NCI-H2171 (cell line): Measurements from ENCODE around the gene NOX3.
"Not testable (repeated sequence)": the region's sequence is repeated elsewhere in the genome, so short reads cannot be mapped to it uniquely, and the experiment has no call there.

ENCODE experiments used
- DNase-seq: peaks from one replicate; lab custom pipeline; 2025; lab: John Stamatoyannopoulos, UW

The NOX3 gene

DNA sequence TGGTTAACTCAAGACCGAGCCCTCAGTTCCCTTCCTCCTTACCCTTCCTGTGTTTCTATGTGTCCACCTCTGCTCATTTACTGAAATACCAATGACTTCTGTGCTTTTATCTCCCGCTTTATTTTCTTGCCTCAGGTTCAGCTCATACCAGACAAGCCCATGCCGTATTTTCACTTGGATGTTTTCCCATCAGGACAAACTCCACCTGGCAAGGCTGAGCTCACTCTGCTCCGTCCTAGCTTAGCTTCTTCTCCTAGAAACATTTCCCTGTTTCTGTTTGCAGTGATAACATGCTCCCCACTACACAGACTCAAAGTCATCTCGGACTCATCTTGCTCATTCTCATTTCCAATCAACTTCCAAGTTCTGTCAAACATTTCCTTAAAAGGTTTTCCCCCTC lies 84.4 kb downstream of the NOX3 start:
- no peak for DNase-seq

GRCh38 chr6:155366325-155366724 lies 89.3 kb downstream of the NOX3 start:
- no peak for DNase-seq

GRCh38 chr6:155364844-155365437 lies 90.7 kb downstream of the NOX3 start:
- DNase-seq: no peak

DNA sequence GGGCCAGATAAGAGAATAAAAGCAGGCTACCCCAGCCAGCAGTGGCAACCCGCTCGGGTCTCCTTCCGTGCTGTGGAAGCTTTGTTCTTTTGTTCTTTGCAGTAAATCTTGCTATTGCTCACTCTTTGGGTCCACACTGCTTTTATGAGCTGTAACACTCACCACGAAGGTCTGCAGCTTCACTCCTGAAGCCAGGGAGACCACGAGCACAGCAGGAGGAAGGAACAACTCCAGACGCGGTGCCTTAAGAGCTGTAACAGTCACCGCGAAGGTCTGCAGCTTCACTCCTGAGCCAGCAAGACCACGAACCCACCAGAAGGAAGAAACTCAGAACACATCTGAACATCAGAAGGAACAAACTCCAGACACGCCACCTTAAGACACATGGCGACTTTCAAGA lies 91.6 kb downstream of the NOX3 start:
- not testable (repeated sequence) for DNase-seq

DNA sequence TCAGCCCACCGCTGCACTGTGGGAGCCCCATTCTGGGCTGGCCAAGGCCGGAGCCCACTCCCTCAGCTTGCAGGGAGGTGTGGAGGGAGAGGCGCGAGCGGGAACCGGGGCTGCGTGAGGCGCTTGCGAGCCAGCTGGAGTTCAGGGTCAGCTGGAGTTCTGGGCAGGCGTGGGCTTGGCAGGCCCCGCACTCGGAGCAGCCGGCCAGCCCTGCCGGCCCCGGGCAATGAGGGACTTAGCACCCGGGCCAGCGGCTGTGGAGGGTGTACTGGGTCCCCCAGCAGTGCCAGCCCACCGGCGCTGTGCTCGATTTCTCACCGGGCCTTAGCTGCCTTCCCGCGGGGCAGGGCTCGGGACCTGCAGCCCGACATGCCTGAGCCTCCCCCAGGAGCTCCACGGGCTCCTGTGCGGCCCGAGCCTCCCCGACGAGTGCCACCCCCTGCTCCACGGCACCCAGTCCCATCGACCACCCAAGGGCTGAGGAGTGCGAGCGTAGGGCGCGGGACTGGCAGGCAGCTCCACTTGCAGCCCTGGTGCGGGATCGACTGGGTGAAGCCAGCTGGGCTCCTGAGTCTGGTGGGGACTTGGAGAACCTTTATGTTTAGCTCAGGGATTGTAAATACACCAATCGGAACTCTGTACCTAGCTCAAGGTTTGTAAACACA lies 92.5 kb downstream of the NOX3 start:
- not testable (repeated sequence) for DNase-seq

DNA sequence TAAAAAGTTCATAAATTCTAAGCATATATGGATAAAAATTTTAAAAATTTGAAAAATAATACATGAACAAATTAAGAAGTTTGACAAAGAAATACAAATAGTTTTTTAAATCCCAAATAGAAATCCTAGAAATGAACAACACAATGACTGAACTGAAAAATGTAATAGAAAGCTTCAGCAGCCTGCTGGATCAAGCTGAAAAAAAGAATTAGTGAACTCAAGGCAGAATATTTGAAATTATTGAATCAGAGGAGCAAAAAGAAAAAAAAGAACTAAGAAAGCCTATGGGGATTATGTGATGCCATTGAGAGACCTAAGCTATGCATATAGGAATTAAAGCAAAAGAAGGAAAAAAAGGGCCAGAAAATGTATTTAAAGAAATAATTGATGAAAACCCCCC lies 101.5 kb downstream of the NOX3 start:
- DNase-seq: no peak

- DNase-seq: no peak
Measured at GRCh38 chr6:155352811-155353210, 102.8 kb downstream of the NOX3 start.

DNA sequence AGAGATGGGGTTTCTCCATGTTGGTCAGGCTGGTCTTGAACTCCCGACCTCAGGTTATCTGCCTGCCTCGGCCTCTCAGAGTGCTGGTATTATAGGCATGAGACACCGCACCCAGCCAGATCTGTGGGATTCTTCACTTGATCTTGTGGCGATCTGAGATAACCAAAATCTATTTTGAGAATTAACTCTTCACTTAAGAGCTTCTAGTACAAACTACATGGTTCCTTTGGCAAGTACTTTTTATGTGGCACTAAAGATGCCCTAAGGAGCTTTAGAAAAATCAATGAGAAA lies 103.6 kb downstream of the NOX3 start:
- no peak for DNase-seq

GRCh38 chr6:155351273-155352129 lies 104.1 kb downstream of the NOX3 start:
- no peak for DNase-seq

DNA sequence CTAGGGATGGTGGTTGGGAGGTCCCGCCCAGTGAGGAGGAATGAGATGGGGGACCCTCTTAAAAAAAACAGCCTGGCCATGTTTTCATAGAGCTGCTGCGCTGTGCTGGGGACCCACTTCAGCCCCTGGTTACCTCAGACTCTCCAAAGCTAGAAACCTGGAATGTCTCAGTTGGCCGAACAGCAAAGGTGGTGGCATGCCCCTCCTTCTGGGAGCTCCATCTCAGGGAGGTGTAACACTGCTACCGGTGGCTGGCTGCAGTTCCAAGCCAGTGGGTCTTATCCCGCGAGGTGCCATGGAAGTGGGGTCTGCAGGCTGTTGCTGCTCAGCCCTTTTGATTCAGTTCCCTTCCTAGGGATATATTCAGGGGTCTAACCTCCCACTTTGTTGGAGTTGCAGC lies 105.7 kb downstream of the NOX3 start:
- no peak for DNase-seq

GRCh38 chr6:155349129-155349528 lies 106.5 kb downstream of the NOX3 start:
- DNase-seq: no peak

GRCh38 chr6:155347800-155348199 lies 107.8 kb downstream of the NOX3 start:
- DNase-seq: no peak

GRCh38 chr6:155346957-155347356 lies 108.7 kb downstream of the NOX3 start:
- no peak for DNase-seq
